ENCODE data around the gene CHMP4A.
"Not testable (repeated sequence)": the region's sequence is repeated elsewhere in the genome, so short reads cannot be mapped to it uniquely, and the experiment has no call there.

Gene CHMP4A

GRCh38 chr14:24247422-24247821, 34.1 kb upstream of the CHMP4A start:
- H3K4me3 ChIP-seq (ENCODE audit: low read depth, low read length) = no peak overlapping the region
- TF ChIP-seq, protein P1, sequence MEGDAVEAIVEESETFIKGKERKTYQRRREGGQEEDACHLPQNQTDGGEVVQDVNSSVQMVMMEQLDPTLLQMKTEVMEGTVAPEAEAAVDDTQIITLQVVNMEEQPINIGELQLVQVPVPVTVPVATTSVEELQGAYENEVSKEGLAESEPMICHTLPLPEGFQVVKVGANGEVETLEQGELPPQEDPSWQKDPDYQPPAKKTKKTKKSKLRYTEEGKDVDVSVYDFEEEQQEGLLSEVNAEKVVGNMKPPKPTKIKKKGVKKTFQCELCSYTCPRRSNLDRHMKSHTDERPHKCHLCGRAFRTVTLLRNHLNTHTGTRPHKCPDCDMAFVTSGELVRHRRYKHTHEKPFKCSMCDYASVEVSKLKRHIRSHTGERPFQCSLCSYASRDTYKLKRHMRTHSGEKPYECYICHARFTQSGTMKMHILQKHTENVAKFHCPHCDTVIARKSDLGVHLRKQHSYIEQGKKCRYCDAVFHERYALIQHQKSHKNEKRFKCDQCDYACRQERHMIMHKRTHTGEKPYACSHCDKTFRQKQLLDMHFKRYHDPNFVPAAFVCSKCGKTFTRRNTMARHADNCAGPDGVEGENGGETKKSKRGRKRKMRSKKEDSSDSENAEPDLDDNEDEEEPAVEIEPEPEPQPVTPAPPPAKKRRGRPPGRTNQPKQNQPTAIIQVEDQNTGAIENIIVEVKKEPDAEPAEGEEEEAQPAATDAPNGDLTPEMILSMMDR (IDR thresholded peaks at IDR 0.05; ENCODE audit: low read depth, low read length, missing control alignments) = no peak
- no peak for DNase-seq (ENCODE audit: low read depth)

DNA sequence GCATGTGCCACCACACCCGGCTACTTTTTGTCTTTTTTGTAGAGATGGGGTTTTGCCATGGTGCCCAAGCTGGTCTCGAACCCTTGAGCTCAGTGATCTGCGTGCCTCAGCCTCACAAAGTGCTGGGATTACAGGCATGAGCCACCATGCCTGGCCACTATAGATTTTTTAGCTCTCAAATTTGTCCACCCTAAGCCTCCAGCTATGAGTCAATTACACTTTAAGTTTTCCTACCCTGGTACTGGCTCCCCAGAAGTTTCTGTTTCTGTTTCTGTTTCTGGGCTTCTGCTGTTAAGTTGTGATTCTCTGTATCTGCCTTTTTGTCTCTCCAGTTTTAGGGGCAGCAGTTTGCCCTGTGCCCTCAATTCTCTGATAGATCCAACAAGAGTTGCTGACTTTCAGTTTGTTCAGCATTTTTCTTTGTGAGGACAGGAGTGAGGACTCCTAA, 33.5 kb upstream of the CHMP4A start:
- TF ChIP-seq, protein P1 (IDR thresholded peaks at IDR 0.05; ENCODE audit: low read depth, low read length, missing control alignments) = no peak
- DNase-seq (ENCODE audit: low read depth) = no peak
- H3K4me3 ChIP-seq (ENCODE audit: low read depth, low read length) = no peak overlapping the region; the same call in 1 of the 2 replicates

DNA sequence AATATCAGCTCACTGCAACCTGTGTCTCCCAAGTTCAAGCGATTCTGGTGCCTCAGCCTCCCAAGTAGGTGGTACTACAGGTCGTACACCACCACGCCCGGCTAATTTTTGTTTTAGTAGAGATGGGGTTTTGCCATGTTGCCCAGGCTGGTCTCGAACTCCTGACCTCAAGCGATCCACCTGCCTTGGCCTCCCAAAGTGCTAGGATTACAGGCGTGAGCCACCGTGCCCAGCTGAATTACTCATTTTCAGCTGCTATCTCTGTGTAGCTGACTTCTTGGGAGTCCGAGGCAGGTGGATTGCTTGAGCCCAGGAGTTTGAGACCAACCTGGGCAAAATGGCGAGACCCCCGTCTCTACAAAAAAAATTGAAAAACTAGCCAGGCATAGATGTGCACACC, 32.1 kb upstream of the CHMP4A start:
- not testable (repeated sequence) for DNase-seq (ENCODE audit: low read depth); H3K4me3 ChIP-seq (ENCODE audit: low read depth, low read length)

- no peak for DNase-seq (ENCODE audit: low read depth)
Measured at GRCh38 chr14:24243336-24243836, 30.1 kb upstream of the CHMP4A start.

DNA sequence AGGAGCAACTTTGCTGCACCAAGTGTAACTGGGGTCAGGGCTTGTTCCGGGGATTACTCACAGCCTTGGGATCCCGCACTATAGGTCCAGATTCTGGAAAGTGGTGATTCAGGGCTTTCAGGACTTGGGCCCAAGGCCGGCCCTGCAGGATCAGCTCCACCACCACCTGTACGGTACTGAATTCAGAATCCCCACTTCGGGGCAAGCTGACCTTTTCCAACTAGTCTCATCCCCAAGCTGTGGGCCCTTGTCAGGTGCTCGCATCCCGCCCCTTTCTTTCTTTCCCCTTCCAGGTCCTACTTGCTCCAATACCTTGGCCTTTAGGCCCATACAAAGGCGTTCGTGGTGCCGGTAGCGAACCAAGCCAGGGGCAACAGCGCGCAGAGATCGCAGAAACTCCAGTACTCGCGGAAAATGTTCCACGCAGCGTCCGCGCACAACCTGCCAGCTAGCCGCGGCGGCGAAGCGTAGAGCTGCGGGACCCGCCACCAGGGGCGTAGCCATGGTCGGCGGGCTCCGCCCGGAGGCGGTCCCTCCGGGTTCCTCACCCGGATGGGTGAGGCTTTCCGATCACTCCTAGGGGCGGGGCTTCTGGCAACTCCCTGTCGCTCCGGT, 28.6 kb upstream of the CHMP4A start:
- TF ChIP-seq, protein P1 (IDR thresholded peaks at IDR 0.05; ENCODE audit: low read depth, low read length, missing control alignments) = peak; percentile 61
- peak; percentile 69 for DNase-seq (ENCODE audit: low read depth)
- peak overlapping the region; percentile 71 for H3K4me3 ChIP-seq (ENCODE audit: low read depth, low read length)

More at GRCh38 chr14:24243336-24243836, 30.1 kb upstream of the CHMP4A start:
- TF ChIP-seq, protein P1 (IDR thresholded peaks at IDR 0.05; ENCODE audit: low read depth, low read length, missing control alignments) = no peak
- H3K4me3 ChIP-seq (ENCODE audit: low read depth, low read length) = peak overlapping the region; percentile 71

GRCh38 chr14:24240110-24240918, 27.0 kb upstream of the CHMP4A start:
- TF ChIP-seq, protein P1 (IDR thresholded peaks at IDR 0.05; ENCODE audit: low read depth, low read length, missing control alignments) = no peak

DNA sequence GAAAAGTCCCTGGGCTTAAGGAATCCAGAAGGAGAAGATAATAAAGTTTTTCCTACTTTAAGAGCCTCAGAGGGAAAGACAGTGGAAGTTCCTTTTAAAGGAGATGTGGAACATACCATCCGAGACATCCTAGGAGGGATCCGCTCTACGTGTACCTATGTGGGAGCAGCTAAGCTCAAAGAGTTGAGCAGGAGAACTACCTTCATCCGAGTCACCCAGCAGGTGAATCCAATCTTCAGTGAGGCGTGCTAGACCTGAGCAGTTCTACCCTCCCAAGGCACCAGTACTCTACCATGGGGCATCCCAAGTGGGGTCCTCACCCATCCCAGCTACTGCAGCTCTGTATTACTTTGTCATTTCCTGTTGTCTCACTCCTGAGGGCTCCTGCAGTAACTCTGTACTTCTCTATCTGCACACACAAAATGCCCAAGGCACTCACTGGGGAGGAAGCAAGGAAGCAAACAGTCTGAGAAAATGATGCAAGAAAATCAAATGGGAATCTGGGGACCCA, 25.3 kb upstream of the CHMP4A start:
- H3K4me3 ChIP-seq (ENCODE audit: low read depth, low read length) = no peak overlapping the region
- no peak for DNase-seq (ENCODE audit: low read depth)
- TF ChIP-seq, protein P1 (IDR thresholded peaks at IDR 0.05; ENCODE audit: low read depth, low read length, missing control alignments) = no peak

More at GRCh38 chr14:24240110-24240918, 27.0 kb upstream of the CHMP4A start:
- DNase-seq (ENCODE audit: low read depth) = no peak
- H3K4me3 ChIP-seq (ENCODE audit: low read depth, low read length) = no peak overlapping the region
